Activated CD4-positive, alpha-beta T cell treated with anti-CD3 and anti-CD28 coated beads, Interleukin-2, amount 10 ng/mL, durations not matched to agents 7 days and 5 days (primary cell): ENCODE data around the gene APMAP. TPM values are rescaled to one million over a fixed set of nuclear protein-coding genes. Genes with fewer than 3 reads are reported as not detected.
A peak's percentile ranks its signal among the peaks of the same experiment; 100 is the strongest.

ENCODE experiments used
- CTCF ChIA-PET: fragments of 350-600 bp; sonication (Branson Sonifier 250); formaldehyde crosslinking; loops from one replicate; lab custom pipeline; 2021; ENCODE audit warnings: antibody characterized with exemption; lab: Charles Lee
- POLR2A ChIA-PET: fragments of 350-600 bp; sonication (Branson Sonifier 250); formaldehyde crosslinking; loops from one replicate; lab custom pipeline; 2021; ENCODE audit warnings: antibody characterized with exemption; lab: Charles Lee
- DNase-seq: peaks from one replicate; pipeline ENCODE4 v3.0.0-alpha.2; 2020
- H3K27ac Mint-ChIP-seq: one replicate; pipeline ENCODE4 v1.8.0; 2021; ENCODE audit warnings: mild to moderate bottlenecking, moderate library complexity, mixed read lengths
- H3K27me3 Mint-ChIP-seq: one replicate; pipeline ENCODE4 v1.8.0; 2021; ENCODE audit warnings: mixed read lengths
- H3K36me3 Mint-ChIP-seq: one replicate; pipeline ENCODE4 v1.8.0; 2021; ENCODE audit warnings: low read depth, mixed read lengths
- H3K4me1 Mint-ChIP-seq: one replicate; pipeline ENCODE4 v1.8.0; 2021; ENCODE audit warnings: mixed read lengths
- H3K4me3 Mint-ChIP-seq: one replicate; pipeline ENCODE4 v1.8.0; 2021; ENCODE audit warnings: mild to moderate bottlenecking, moderate library complexity, mixed read lengths
- H3K9me3 Mint-ChIP-seq: one replicate; pipeline ENCODE4 v1.8.0; 2021; ENCODE audit warnings: mixed read lengths
- total RNA-seq, 2 experiments: library from RNA; stranded (reverse); gene quantifications; one replicate each; pipeline ENCODE4 v1.2.3, GENCODE V29; 2021

The APMAP gene
- total RNA-seq, 2 experiments from 2014 or later = 38.7 to 41.3 TPM

DNA sequence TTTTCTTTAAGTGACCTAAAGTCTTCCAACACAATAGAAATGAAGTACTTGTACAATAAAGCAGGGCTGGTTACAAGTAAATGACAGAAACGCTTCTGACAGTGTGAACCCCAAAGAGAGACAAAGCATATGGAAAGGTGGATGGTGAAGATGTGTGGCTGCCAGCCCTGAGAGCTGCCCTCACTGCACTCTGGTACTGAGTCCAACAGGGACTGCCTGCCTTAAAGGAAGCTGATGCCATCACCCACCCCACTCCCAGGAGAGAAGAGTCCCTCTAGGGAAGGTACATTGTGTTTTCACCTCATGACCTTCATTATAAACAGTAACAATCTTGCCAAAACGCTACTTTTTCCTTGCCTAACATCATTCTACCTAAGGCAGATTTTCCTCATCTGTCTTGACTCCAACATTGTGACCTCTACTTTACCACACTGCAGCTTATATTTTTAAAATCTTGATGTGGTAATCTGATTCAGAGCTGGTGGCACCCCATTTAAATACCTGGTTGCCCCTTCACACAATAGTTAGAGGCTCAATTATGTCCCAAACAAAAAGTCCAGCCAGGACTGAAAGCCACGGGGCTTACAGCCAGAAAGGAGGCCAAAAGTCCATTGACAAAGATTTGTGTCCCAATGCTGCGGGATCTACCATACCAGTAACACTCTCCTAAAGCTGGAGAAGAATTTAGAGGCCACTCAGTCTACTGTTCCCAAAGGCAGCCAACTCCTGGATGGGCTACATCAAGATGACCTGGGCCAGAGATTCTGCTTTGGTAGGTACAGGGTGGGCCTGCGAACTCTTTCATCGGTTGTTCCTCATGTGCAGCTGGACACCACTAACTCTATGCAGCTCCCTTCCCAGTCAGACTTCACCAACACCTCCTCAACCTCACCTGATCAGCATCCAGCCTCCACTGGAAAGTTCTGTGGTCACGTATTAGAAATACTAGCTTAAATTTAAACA, 4.4 kb downstream of the APMAP start:
- no peak for DNase-seq
- peaks cover 69% of the 10 kb centered on the region for H3K4me1 Mint-ChIP-seq
- H3K36me3 Mint-ChIP-seq = peaks cover 35% of the 10 kb centered on the region
- no peaks in the 10 kb centered on the region for H3K27me3 Mint-ChIP-seq
- no peak overlapping the region for H3K27ac Mint-ChIP-seq
- no peak overlapping the region for H3K4me3 Mint-ChIP-seq
- POLR2A ChIA-PET = no interaction called here
- H3K9me3 Mint-ChIP-seq = no peaks in the 10 kb centered on the region
- CTCF ChIA-PET = interaction anchor here (0.6 to 1.5 kb wide), 4 partner anchors 74 to 654 kb away, joined by 3 to 4 read pairs (median 4); no protein-coding TSS in a partner anchor

DNA sequence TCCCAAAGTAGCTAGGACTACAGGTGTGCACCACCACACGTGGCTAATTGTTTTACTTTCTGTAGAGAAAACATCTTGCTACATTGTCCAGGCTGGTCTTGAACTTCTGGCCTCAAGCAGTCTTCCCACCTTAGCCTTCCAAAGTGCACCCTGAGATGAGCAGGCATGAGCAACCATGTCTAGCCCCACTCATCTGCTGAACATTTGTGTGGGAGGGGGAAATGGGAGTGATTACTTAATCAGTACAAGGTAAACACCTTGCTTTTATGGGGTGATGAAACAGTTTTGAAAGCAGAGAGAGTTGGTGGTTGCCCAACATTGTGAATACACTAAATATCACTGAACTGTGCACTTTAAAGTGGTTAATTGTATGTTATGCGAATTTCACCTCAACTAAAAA, 5.3 kb downstream of the APMAP start:
- CTCF ChIA-PET = no interaction called here
- POLR2A ChIA-PET = no interaction called here
- Mint-ChIP-seq H3K27ac (no peak overlapping the region), H3K4me3 (no peak overlapping the region), H3K27me3 (no peaks in the 10 kb centered on the region), H3K9me3 (no peaks in the 10 kb centered on the region), H3K4me1 (peaks cover 70% of the 10 kb centered on the region), H3K36me3 (peaks cover 43% of the 10 kb centered on the region)
- DNase-seq = no peak

DNA sequence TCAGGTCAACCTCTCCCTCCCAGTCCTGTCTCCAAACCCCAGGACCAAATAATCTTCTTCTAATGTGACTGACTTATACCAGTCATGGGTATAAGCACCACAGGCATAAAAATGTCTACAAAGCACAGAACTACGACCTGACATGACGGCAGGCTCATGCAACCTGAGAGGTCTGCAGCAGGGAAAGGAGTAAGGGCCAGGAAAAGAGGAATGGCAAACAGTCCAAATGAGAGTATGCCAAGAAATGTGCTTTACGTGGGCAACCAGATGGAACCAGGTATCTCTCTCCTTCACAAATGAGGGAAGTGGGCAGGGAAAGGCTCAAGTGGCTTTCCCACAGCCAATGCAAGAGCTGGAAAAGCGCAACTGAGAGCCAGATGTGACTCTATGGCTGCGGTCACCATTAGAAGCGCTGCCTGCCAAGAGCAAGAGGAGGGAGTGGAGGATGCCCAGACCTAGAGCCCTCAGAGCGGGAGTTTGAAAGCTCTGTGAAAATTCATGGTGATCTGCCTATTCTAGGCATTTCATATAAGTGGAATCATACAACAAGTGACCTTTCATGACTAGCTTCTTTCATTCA, 6.0 kb downstream of the APMAP start:
- Mint-ChIP-seq H3K9me3 (no peaks in the 10 kb centered on the region), H3K27me3 (no peaks in the 10 kb centered on the region), H3K36me3 (peaks cover 48% of the 10 kb centered on the region), H3K4me3 (no peak overlapping the region), H3K27ac (peak overlapping the region; percentile 15), H3K4me1 (peaks cover 74% of the 10 kb centered on the region)
- POLR2A ChIA-PET = interaction anchor here (0.6 kb wide), 1 partner anchor 132 kb away, joined by 3 read pairs; no protein-coding TSS in a partner anchor
- no peak for DNase-seq
- CTCF ChIA-PET = no interaction called here

DNA sequence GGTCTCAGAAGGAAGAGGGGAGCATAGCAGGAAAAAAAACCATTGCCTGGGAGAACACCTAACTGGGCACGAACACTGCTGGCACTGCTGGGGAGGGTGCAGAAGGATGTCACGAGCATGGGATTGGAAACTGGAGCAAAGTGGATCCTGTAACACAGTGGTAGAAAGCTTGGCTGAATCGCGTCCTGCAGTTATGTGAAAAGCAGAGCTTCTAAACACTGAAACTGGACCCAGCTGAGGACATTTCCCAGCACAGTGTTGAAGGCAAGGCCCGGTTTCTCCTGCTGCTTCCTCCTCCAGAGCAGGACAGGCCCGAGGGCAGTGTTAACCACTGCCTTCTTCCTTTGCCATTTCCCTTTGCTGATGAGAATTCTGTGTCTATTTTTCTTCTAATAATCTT, 6.7 kb downstream of the APMAP start:
- H3K27ac Mint-ChIP-seq = peak overlapping the region; percentile 16
- no peaks in the 10 kb centered on the region for H3K27me3 Mint-ChIP-seq
- ChIA-PET CTCF (no interaction called here), POLR2A (interaction anchor here (0.6 kb wide), 1 partner anchor 132 kb away, joined by 3 read pairs; no protein-coding TSS in a partner anchor)
- peaks cover 52% of the 10 kb centered on the region for H3K36me3 Mint-ChIP-seq
- no peak for DNase-seq
- H3K9me3 Mint-ChIP-seq = no peaks in the 10 kb centered on the region
- H3K4me3 Mint-ChIP-seq = no peak overlapping the region
- peaks cover 74% of the 10 kb centered on the region for H3K4me1 Mint-ChIP-seq

DNA sequence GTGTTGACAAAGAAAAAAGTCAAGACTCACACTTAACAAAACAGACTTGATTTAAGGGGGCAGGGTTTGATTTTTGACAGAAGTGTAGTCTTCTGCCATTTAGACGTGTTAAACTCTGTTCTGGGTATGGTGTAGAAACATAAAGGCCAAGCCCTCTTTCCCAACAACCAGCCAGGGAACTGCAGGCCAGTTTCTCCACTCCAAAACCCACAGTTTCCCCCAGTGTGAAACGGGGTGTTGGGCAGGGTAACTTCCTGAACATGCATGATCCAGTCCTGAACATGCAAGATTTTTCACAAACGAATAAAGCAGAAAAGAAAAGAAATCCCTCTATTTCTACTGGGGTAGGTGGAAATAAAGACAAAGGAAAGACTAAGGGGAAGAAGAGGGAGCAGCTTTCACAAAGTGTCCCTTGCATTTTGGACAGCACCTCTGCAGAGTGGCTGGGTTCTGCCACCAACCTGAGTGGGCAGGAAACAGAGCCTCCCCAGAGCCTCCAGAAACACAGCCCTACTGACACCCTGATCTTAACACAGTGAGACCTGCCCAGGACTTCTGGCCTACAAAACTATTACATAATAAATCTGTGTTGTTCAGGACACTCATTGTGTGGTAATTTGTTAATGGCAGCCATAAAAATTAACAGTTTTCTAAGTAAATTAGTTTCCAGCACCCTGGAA, 7.5 kb downstream of the APMAP start:
- Mint-ChIP-seq H3K4me3 (no peak overlapping the region), H3K4me1 (peaks cover 67% of the 10 kb centered on the region), H3K27me3 (no peaks in the 10 kb centered on the region), H3K9me3 (no peaks in the 10 kb centered on the region), H3K36me3 (peaks cover 51% of the 10 kb centered on the region), H3K27ac (peak overlapping the region; percentile 50)
- ChIA-PET CTCF (no interaction called here), POLR2A (no interaction called here)
- DNase-seq = no peak

DNA sequence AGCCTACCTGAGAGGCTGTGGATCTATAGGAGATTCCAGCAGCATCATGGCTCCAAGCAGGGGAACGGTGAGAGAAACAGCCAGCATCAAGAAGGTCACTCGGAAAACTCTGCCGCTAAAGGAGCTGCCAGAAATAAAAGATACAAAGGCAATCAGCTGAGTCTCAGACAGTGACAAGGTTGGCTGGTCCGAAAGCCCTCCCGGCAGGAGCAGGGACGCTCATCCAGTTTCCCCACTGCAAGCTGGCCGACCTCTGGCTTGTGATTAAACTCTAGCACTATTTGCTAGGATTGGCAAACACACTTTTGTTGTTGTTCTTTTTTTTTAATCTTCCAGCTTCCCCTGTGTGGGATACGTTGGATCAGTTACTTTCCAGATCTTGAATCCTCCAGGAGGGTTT, 8.7 kb downstream of the APMAP start:
- H3K4me1 Mint-ChIP-seq = peaks cover 56% of the 10 kb centered on the region
- no peak overlapping the region for H3K4me3 Mint-ChIP-seq
- POLR2A ChIA-PET = no interaction called here
- peaks cover 57% of the 10 kb centered on the region for H3K36me3 Mint-ChIP-seq
- H3K27ac Mint-ChIP-seq = no peak overlapping the region
- CTCF ChIA-PET = no interaction called here
- H3K27me3 Mint-ChIP-seq = no peaks in the 10 kb centered on the region
- no peaks in the 10 kb centered on the region for H3K9me3 Mint-ChIP-seq
- no peak for DNase-seq

DNA sequence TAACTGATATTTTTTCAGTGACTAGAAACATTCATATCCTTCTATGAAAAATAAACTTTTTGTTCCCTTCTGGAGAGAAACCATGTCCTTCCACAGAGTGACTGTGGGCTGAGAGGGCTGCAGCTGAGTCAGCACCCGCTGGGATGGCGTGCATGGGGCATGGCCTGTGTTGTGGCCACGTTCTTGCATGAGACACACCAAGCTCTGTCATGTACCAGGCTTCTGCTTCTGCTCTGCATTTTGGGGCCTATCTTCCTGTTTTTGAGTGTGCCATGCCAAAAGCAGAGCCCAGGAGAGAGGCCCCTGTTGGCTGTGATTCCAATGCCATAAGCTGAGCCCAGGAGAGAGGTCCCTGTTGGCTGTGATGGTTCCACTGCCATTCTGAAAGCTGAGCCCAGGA, 10.8 kb downstream of the APMAP start:
- DNase-seq = no peak
- Mint-ChIP-seq H3K4me3 (no peak overlapping the region), H3K27me3 (no peaks in the 10 kb centered on the region), H3K36me3 (peaks cover 66% of the 10 kb centered on the region), H3K9me3 (peaks cover under 1% of the 10 kb centered on the region), H3K4me1 (peaks cover 40% of the 10 kb centered on the region), H3K27ac (no peak overlapping the region)
- CTCF ChIA-PET = interaction anchor here (1.3 to 1.4 kb wide), 2 partner anchors 21 to 84 kb away, joined by 3 read pairs; no protein-coding TSS in a partner anchor
- POLR2A ChIA-PET = no interaction called here

DNA sequence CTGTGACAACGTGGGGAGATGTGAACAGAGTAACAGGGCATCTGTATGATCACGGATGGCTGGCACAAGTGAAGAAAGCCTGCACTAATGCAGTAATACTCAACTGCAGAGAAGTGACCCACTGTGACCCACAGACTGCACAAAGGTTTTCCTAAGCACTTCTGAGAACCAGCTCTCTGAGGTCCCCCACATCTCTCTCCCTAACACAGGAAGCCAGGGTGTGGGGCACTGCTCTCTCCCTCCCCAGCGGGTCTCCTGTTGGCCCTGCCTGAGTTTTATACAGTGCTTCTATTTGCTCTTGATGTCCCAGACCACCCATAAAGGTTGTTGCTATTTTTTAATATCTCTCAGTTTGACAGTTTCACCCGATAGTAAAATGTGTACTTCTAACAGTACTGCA, 11.3 kb downstream of the APMAP start:
- no peak for DNase-seq
- CTCF ChIA-PET = interaction anchor here (1.0 to 1.4 kb wide), 3 partner anchors 27 to 84 kb away, joined by 3 to 5 read pairs (median 3); no protein-coding TSS in a partner anchor
- Mint-ChIP-seq H3K9me3 (peaks cover 5% of the 10 kb centered on the region), H3K27ac (peak overlapping the region; percentile 46), H3K27me3 (no peaks in the 10 kb centered on the region), H3K36me3 (peaks cover 71% of the 10 kb centered on the region), H3K4me3 (no peak overlapping the region), H3K4me1 (peaks cover 37% of the 10 kb centered on the region)
- POLR2A ChIA-PET = no interaction called here

DNA sequence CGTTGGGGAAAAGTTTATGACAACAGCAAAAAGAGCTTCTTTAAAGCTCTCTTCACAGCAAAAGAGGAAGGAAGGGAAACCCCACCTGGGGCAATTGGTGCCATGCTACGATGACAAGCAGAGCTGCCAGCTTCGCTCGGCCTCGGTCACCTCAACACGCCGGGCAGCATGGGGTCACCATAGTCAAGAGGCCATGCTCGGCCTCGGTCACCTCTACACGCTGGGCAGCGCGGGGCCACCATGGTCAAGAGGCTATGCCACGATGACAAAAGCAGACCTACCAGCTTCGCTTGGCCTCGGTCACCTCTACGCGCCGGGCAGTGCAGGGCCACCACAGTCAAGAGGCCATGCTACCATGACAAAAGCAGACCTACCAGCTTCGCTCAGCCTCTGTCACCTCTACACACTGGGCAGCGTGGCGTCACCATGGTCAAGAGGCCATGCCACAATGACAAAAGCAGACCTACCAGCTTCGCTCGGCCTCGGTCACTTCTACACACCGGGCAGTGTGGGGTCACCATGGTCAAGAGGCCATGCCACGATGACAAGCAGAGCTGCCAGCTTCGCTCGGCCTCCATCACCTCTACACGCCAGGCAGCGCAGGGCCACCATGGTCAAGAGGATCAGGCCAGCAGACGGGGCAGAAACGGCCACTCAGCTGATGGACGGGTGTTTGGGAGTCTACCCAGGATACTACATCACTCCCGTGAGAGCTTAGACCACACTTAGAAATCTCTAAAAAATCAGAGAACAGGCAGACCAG, 12.1 kb downstream of the APMAP start:
- Mint-ChIP-seq H3K4me1 (peaks cover 29% of the 10 kb centered on the region), H3K36me3 (peaks cover 77% of the 10 kb centered on the region), H3K4me3 (no peak overlapping the region), H3K27ac (peak overlapping the region; percentile 11), H3K9me3 (peaks cover 12% of the 10 kb centered on the region), H3K27me3 (no peaks in the 10 kb centered on the region)
- ChIA-PET CTCF (interaction anchor here (1.0 to 1.4 kb wide), 3 partner anchors 26 to 30 kb away, joined by 3 to 5 read pairs (median 3); no protein-coding TSS in a partner anchor), POLR2A (no interaction called here)
- DNase-seq = no peak

DNA sequence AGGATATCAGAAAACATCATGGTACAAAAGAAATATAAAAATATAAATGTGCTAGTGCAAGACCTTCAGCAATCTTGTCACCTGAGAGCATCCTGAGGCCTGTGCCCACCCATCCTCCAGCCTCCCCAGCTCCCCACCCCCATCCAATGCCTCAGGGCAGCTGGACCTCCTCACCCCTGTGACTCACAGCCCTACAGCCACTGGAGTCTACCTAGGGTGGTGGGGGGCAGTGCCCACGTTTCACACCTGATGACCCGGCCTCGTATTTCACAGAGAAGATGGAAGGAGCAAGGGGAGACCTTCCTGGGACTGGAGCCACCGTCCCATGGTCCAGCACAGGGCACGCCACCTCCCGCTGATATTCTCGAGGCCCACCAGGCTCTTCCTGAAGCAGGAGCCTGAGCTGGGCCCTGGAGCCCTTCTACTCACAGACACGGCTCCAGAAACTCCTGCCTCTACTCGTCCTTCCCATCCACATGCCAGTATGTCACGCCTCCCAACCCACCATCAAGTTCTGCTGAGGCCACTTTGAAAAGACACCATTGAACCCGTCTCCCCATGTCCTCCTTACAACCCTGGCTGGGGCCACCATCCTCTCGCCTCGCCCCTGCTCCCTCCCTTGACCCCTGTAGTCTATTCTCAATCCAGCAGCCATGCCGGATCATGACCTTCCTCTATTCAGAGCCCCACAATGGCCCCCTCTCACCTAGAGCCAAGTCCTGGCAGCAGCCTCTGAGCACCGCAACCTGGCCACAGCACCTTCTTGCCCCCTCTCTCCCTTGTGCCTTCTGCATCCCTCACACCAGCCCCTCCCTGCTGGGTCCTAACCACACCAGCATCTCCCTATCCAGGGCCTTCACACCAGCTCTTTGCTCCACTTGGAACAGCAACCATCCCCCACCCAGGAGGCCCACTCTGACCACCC, 13.3 kb downstream of the APMAP start:
- H3K4me3 Mint-ChIP-seq = no peak overlapping the region
- H3K36me3 Mint-ChIP-seq = peaks cover 84% of the 10 kb centered on the region
- peaks cover 13% of the 10 kb centered on the region for H3K9me3 Mint-ChIP-seq
- H3K27ac Mint-ChIP-seq = peak overlapping the region; percentile 11
- POLR2A ChIA-PET = no interaction called here
- CTCF ChIA-PET = interaction anchor here (1.2 kb wide), 1 partner anchor 29 kb away, joined by 3 read pairs; no protein-coding TSS in a partner anchor
- peaks cover 18% of the 10 kb centered on the region for H3K4me1 Mint-ChIP-seq
- H3K27me3 Mint-ChIP-seq = no peaks in the 10 kb centered on the region
- no peak for DNase-seq

DNA sequence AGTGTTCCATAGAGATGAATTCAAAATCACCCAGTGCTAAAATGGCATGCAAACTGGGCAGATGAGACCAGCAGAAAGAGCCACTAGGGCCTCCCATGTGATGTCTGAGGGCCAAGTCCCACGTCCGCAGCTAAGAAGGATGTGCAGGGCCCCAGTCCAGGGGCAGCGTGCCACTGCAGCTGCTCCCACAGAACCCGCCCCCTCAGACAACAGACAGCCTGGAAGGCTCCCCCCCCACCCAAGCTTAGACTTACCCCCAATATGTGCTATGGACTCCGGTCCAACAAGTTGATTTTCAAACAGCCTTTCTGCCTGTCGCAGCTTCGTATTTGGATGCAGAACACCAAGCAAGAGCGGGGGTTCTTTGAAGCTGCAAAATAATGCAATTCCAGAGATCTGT, 14.0 kb downstream of the APMAP start:
- POLR2A ChIA-PET = no interaction called here
- H3K4me3 Mint-ChIP-seq = no peak overlapping the region
- H3K36me3 Mint-ChIP-seq = peaks cover 83% of the 10 kb centered on the region
- no peak overlapping the region for H3K27ac Mint-ChIP-seq
- DNase-seq = no peak
- peaks cover 18% of the 10 kb centered on the region for H3K4me1 Mint-ChIP-seq
- peaks cover 13% of the 10 kb centered on the region for H3K9me3 Mint-ChIP-seq
- CTCF ChIA-PET = no interaction called here
- H3K27me3 Mint-ChIP-seq = no peaks in the 10 kb centered on the region
